Measurements from ENCODE around the gene ATAT1.

The ATAT1 gene

DNA sequence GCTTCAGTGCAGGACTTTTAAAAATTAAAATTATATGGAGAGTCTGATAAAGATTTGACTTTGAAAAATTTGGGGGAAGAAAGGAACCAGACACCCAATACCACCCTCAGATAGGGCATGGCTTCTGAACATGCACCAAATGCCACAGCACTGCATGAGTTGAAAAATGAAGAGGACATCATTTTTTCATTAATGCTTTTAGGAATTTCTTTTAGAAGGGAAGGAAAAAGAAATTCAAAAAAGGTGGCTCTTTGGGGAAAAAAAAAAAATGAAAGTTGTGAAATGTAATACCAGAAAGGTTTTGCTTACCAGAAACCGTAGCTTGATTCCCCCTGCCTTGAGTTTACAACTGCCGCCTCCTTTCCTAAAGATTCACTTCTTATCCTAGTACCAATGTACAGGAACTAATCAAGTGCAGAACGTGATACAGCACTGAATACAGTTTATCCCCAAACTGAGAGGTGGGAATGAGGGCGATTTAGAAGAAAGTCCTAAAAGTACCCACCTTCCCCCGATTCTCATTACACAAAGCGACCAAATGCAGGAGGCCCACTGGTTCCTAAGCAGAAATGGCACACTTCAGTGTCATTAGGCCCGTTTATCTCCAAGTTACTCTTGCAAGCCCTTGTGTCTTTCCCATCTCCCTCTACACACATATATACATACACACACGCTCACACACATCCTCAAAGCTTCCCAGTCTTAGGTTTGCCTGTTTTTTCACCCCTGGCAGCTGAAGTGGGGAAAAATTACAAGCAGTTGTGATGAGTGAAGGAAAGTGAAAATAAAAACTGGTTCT, 12.4 kb upstream of the ATAT1 start:
- no peak for DNase-seq

DNA sequence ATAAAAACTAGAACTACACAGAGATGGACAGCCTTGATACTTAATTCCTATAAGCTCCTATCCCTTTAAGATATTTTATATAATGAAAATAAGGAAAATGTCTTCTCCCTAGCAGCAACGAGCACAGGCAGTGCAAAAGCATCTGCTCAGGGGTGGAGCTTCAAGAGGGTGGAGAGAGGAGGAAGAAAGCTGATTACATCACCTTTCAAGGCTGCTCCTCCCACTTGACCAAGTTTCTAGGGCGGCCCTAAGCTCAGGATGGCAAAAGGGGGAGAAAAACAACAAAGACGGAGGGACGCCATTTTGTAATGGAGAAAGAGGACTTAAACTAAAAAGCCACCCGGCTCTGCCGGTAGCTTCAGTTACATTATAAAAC, 11.8 kb upstream of the ATAT1 start:
- peak; percentile 99 for DNase-seq

DNA sequence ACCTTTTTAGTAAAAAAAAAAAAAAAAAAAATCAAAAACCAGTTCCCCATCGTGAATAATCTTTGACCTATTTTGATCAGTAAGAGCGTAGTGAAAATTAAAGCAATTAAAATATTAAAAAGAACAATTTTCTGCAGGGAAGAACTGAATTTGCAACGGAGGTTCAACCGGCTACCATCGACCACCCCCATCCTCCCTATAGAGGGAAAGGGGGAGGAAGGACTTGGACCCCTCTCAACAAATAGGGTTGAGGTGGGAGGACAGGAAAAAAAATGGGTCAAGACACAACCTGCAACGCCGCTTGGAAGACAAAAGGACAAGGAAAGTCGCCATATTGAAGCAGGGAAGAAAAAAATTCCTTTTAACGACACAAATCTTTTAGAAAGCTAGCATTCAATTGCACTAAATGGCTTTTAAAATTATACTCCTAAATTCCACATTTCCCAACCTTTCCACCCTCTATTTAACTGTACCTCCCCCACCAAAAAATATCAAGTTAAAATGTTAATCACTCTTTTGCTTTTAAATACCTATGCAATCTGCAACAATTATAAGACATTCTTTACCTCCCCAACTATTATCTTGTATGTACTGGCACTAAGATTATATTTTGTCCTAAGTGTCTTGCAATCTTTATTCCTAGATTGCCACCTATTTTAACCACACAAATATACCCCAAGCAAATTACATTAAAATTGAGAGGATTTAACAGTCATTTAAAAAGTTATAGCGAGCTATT, 11.3 kb upstream of the ATAT1 start:
- DNase-seq: peak; percentile 74

DNA sequence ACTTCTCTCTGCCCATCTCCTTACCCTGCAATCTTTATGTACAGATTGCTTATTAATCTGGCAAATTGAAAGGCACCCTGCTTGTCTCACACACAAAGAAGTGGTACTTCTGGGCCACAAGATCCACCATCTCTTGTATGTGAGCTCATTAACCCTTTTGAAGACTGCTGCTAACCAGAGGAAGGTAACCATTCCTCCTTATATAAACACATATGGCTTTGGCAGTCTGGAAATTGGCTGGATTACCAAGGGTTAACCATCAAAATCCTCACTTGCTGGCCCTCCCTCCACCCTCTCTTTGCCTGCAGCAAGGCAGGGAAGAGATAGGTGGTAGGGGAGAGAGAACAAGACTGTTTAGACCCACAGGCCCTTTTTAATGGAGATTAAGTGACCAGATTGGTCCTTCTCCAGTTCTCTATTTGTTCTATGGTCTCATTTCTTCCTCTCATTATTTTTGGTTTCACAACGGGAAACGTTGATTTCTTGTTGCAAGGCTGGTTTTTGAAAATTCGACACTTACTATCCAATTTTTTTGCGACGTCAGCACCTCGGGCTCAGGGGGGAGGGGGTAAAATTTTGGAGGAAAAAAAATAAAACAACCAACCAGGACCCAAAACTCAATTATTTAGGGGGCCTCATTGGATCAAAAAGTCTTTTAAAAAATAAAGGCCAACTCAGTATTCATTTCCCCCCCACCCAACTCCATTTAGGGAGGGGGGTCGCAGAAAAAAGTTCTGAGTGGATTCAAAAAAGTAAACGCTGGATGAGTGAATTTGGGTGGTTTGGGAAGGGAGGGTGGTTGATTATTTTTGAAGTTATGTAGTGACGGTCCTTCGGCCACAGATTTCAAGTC, 10.5 kb upstream of the ATAT1 start:
- peak; percentile 64 for DNase-seq

- peak; percentile 100 for DNase-seq
Measured at GRCh38 chr6:30616811-30617564, 9.7 kb upstream of the ATAT1 start, which contains the start of gene PPP1R10. Gene PPP1R10, minus strand, starts transcription at chr6:30617243. Its CDS starts 7,299 bp downstream, at chr6:30609944.

- peak; percentile 98 for DNase-seq
Measured at GRCh38 chr6:30617565-30618269, 9.0 kb upstream of the ATAT1 start, which contains the start of gene MRPS18B. Gene MRPS18B, plus strand, starts transcription at chr6:30617840. Its CDS starts 26 bp downstream, at chr6:30617866.

GRCh38 chr6:30618270-30618797, 8.3 kb upstream of the ATAT1 start:
- no peak for DNase-seq

- DNase-seq: no peak
Measured at GRCh38 chr6:30619561-30619960, 7.1 kb upstream of the ATAT1 start.

- no peak for DNase-seq
Measured at GRCh38 chr6:30625511-30625910, 1.2 kb upstream of the ATAT1 start.

- DNase-seq: no peak
Measured at GRCh38 chr6:30635834-30636233, 9.2 kb downstream of the ATAT1 start.

DNA sequence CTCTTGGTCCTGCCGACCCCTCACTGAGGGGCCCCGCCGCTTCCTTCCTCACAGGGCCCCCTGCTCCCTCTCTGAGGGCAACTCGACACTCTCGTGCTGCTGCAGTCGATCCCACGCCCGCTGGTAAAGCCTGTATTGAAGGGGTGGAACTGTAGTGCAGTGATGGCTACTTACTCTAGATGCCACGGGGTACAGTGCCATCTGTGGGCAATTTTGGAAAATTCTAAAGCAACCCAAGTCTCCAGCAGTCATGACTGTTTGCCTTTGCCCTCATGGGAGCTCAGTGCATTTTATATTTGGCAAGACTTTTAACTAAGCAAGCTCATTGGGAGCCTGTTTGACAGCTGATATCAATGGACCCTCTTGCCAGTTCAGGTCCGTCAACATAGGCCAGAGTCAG, 13.8 kb downstream of the ATAT1 start:
- no peak for DNase-seq

DNA sequence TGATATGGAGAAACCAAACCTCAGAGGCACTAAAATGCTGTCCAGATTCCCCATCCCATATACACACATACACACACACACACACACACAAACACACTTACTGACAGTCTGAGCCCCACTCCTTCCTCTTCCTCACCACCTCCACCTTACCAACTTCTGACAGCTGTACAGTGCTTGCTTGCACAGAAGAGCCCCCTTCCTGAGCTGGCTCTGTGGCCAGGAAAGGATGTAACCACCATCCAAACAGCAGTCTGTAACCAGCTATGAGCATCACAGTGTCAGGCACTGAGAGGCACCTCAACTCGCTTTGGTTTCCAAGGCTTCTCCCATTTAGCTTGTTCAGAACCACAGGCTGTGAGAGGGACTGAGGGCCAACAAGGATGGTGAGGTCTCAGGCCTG, 14.4 kb downstream of the ATAT1 start:
- no peak for DNase-seq

DNA sequence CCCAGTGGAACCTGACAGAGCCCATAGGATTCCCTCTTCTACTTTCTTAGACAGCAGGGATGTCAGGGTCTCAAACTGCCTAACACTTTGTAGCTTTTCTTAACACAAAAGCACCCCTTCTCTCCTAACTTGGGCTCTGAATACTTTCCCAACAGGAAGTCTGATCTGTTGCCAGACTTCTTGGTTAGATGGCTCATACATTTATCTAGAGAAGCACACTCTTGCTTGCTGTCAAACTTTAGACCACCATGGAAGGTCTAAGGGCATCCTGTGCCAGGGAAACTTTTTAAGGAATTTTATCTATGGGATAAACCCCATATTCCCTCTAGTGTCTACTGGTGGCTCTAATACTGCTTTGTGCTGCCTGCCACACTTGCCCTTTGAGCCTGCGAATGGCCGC, 17.0 kb downstream of the ATAT1 start:
- DNase-seq: no peak

DNA sequence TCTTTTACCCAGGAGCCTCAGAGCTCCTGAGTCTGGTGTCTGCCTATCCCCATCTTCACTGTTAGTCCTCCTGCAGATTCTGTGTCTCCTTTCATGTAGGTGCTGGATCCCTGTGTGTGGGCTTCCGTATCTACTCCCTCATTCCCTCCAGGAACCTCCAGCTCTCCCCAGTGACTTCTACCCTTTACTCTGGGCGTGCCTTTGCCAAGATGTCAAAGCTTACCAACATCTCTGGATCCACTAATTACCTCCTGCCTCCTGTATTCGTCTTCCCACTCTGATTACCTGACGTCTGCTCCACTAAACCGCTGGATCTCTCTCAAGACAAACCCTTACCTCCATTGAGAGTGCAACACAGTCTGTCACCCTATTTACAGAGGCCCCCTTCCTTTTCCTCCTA, 18.1 kb downstream of the ATAT1 start:
- DNase-seq: no peak

DNA sequence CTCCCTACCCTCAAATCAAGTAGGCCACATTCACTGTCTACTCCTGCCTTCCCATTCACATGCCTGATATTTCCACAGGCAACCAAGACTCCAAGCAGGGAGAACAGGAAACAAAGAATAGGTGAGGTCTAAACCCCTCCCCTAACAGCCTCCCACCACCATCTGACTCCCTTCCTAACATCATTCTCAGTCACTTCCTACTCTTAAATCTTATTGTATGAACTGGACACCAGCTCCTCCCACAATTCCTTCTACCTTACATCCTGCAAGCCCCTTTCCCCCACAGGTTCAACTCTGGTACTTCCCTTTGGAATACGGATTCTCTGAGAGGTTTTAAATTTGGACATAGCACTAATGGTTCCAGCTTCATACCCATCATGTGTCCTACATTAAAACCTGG, 19.3 kb downstream of the ATAT1 start:
- no peak for DNase-seq

- DNase-seq: peak; percentile 94
Measured at GRCh38 chr6:30646450-30647241, 20.0 kb downstream of the ATAT1 start, which contains the start of gene C6orf136. Gene C6orf136, plus strand, starts transcription at chr6:30647133. Its CDS starts 99 bp downstream, at chr6:30647232.

DNA sequence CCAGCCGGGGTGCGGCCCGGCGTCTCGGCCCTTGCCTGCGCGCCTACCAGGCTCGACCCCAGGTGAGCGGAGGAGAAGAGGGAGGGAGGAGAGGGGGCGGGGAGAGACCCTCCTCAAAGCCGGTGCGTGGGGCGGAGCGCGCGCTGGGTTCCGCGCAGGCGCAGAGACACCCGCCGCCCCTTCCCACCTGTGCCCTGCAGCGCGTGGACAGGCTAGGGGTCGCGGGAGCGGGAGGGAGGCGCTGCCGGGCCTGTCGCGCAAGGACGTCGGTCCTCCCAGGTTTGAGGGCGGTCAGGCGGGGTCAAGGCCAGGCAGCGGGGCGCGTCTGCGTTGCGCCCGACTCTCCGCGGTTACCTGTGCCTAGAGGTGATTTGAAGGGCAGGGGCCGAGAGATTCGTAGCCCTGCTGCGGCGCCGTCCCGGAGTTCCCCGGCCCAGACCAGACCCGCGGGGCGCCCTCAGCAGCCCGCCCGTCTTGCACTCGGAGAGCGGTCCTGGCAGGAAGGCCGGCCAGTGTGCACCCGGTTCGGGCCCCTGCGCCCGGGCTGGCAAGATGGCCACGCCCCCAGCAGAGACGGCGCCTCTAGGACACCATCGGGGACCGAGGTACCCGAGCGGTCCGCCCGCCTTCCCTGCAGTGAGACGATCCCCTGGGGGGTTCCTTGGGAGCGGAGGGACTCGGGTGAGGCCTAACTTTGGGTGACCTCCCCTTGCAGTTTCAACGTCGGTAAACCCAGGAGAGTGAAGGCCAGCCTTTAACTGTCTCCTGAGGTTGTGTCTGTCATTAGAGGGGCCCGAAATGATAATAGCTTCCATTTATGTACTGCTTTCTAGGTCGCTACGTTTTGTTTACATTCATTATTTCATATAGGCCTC, 20.8 kb downstream of the ATAT1 start:
- DNase-seq: peak; percentile 94

- no peak for DNase-seq
Measured at GRCh38 chr6:30651143-30651542, 24.5 kb downstream of the ATAT1 start.
